IMR-90 (cell line): ENCODE results near the gene CNST. TPM values are rescaled to one million over a fixed set of nuclear protein-coding genes. Genes with fewer than 3 reads are reported as not detected.

Experiments
- ATAC-seq: fragments of 200-7000 bp; cut with Tn5 transposase; 2 replicates; pipeline ENCODE4 v1.9.1; 2020; ENCODE audit warnings: low read depth, mild to moderate bottlenecking, moderate library complexity
- BruUV-seq: library from RNA; stranded (reverse); fragments of 400-500 nt; replicated peaks from 2 replicates; lab custom pipeline; 2021; lab: Mats Ljungman, UMichigan
- CTCF ChIA-PET: fragments of 300-600 bp; formaldehyde crosslinking; extraction: SDS; loops from one replicate; lab custom pipeline; 2021; ENCODE audit warnings: antibody characterized with exemption; lab: Yijun Ruan, JAX
- POLR2A ChIA-PET: fragments of 300-600 bp; sonication (Branson Sonifier 250); formaldehyde crosslinking; loops from one replicate; lab custom pipeline; 2022; ENCODE audit warnings: antibody characterized with exemption; ENCODE audit not compliant: unreplicated experiment; lab: Charles Lee
- DNase-seq: peaks from one replicate; pipeline ENCODE4 v3.0.0; 2013
- H2AFZ ChIP-seq: replicated peaks from 2 replicates; pipeline ENCODE3; 2013; ENCODE audit warnings: low read length, mild to moderate bottlenecking; ENCODE audit not compliant: poor library complexity
- H2AK5ac ChIP-seq: 2 replicates; pipeline ENCODE4 v1.6.1; 2013; ENCODE audit warnings: low read depth, low read length, inconsistent platforms
- H2AK9ac ChIP-seq: replicated peaks from 2 replicates; pipeline ENCODE3; 2013; ENCODE audit warnings: mild to moderate bottlenecking, low read depth, low read length, moderate library complexity; ENCODE audit not compliant: poor library complexity
- H2BK120ac ChIP-seq: 2 replicates; pipeline ENCODE4 v1.6.1; 2013; ENCODE audit warnings: low read depth, low read length, inconsistent platforms
- H2BK15ac ChIP-seq: 3 replicates; pipeline ENCODE4 v1.6.1; 2013; ENCODE audit warnings: low read depth, low read length, inconsistent platforms
- H2BK20ac ChIP-seq: 2 replicates; pipeline ENCODE4 v1.6.1; 2013; ENCODE audit warnings: low read depth, mild to moderate bottlenecking, inconsistent platforms, low read length, moderate library complexity
- H2BK5ac ChIP-seq: 2 replicates; pipeline ENCODE4 v1.6.1; 2013; ENCODE audit warnings: mild to moderate bottlenecking, low read depth, low read length, inconsistent platforms; ENCODE audit not compliant: poor library complexity, severe bottlenecking
- H3K14ac ChIP-seq: replicated peaks from 2 replicates; pipeline ENCODE4 v1.6.1; 2013; ENCODE audit warnings: low read depth, low read length, inconsistent platforms
- H3K18ac ChIP-seq: 2 replicates; pipeline ENCODE4 v1.6.1; 2013; ENCODE audit warnings: low read depth, low read length, control low read depth
- H3K23ac ChIP-seq: 2 replicates; pipeline ENCODE4 v1.6.1; 2013; ENCODE audit warnings: low read depth, low read length, inconsistent platforms
- H3K27ac ChIP-seq: 2 replicates; pipeline ENCODE4 v1.5.1; 2013; ENCODE audit warnings: mild to moderate bottlenecking, control low read depth, low read length; ENCODE audit not compliant: insufficient read depth
- H3K27me3 ChIP-seq: 2 replicates; pipeline ENCODE4 v1.6.1; 2013; ENCODE audit warnings: low read length; ENCODE audit not compliant: control insufficient read depth, insufficient read depth
- H3K36me3 ChIP-seq: 2 replicates; pipeline ENCODE4 v1.6.1; 2013; ENCODE audit warnings: low read length, mixed read lengths; ENCODE audit not compliant: control insufficient read depth, insufficient read depth
- H3K4ac ChIP-seq: 2 replicates; pipeline ENCODE4 v1.6.1; 2013; ENCODE audit warnings: low read depth, low read length, inconsistent platforms
- H3K4me1 ChIP-seq: 2 replicates; pipeline ENCODE4 v1.6.1; 2013; ENCODE audit warnings: low read length, mixed read lengths; ENCODE audit not compliant: control insufficient read depth, insufficient read depth
- H3K4me2 ChIP-seq: 2 replicates; pipeline ENCODE4 v1.6.1; 2013; ENCODE audit warnings: low read depth, mild to moderate bottlenecking, control low read depth, low read length, moderate library complexity
- H3K4me3 ChIP-seq: 2 replicates; pipeline ENCODE4 v1.5.1; 2013; ENCODE audit warnings: low read depth, mild to moderate bottlenecking, control low read depth, low read length, moderate library complexity; ENCODE audit not compliant: insufficient read depth
- H3K56ac ChIP-seq: 2 replicates; pipeline ENCODE4 v1.6.1; 2013; ENCODE audit warnings: low read length, inconsistent platforms; ENCODE audit not compliant: insufficient read depth; ENCODE audit errors: extremely low read depth
- H3K79me1 ChIP-seq, 2 experiments: 2 replicates each; pipeline ENCODE4 v1.6.1; 2013; ENCODE audit warnings: low read length in 2 of 2, inconsistent platforms in 1 of 2, low read depth in 1 of 2
- H3K9ac ChIP-seq: 2 replicates; pipeline ENCODE4 v1.6.1; 2013; ENCODE audit warnings: low read depth, low read length, control low read depth
- H3K9me1 ChIP-seq: 2 replicates; pipeline ENCODE4 v1.6.1; 2013; ENCODE audit warnings: low read length, inconsistent platforms; ENCODE audit not compliant: insufficient read depth
- H3K9me3 ChIP-seq: 2 replicates; pipeline ENCODE4 v1.6.1; 2013; ENCODE audit warnings: low read length; ENCODE audit not compliant: control insufficient read depth, insufficient read depth
- H4K20me1 ChIP-seq: 2 replicates; pipeline ENCODE4 v1.6.1; 2013; ENCODE audit warnings: low read length, inconsistent platforms; ENCODE audit not compliant: insufficient read depth
- H4K5ac ChIP-seq: 2 replicates; pipeline ENCODE4 v1.6.1; 2013; ENCODE audit warnings: mild to moderate bottlenecking, low read depth, low read length, control low read depth
- H4K8ac ChIP-seq, 2 experiments: 2 replicates each; pipeline ENCODE4 v1.6.1; 2013; ENCODE audit warnings: low read depth in 2 of 2, low read length in 2 of 2, control low read depth in 1 of 2, inconsistent platforms in 1 of 2
- H4K91ac ChIP-seq: 2 replicates; pipeline ENCODE4 v1.6.1; 2013; ENCODE audit warnings: low read depth, low read length, inconsistent platforms; ENCODE audit not compliant: insufficient read depth
- FOS ChIP-seq: fragments of 150-350 bp; IDR thresholded peaks from 2 replicates; pipeline ENCODE4 v1.6.1; 2016; ENCODE audit warnings: low read depth, low read length
- WGBS, 2 experiments: methylation state at CpG; one replicate each; pipeline versions ENCODE4 v1.1.5 to v1.1.7; 2013; ENCODE audit warnings: missing lambda C conversion rate in 2 of 2; ENCODE audit not compliant: insufficient read length in 1 of 2; ENCODE audit errors: extremely low coverage in 2 of 2; 5-methylcytosine and 5-hydroxymethylcytosine counted together
- dilution Hi-C: fragments of 300-500 bp; cut with HindIII; formaldehyde crosslinking; loops from one replicate; pipeline ENCODE4 v1.14.3; 2018; ENCODE audit warnings: low sequenced_read_pairs; ENCODE audit not compliant: unreplicated experiment
- in situ Hi-C: fragments of 300-500 bp; cut with MboI; formaldehyde crosslinking; loops from 3 replicates; pipeline ENCODE4 v1.14.3; 2019; ENCODE audit warnings: low sequenced_read_pairs, inconsistent platforms, mixed read lengths
- intact Hi-C: fragments of 100-400 bp; cut with micrococcal nuclease; formaldehyde crosslinking; loops from 2 replicates; pipeline ENCODE4 v1.10.0; 2022
- polyA plus RNA-seq, 3 experiments: library from polyadenylated mRNA; depleted of rRNA; stranded (reverse); fragments of >200 nt; gene quantifications; 2 replicates each; pipeline ENCODE4 v1.2.3, GENCODE V29; 2012; ENCODE audit warnings: low replicate concordance in 1 of 3
- total RNA-seq: library from RNA; depleted of rRNA; stranded (reverse); fragments of >200 nt; gene quantifications from 2 replicates; pipeline ENCODE4 v1.2.3, GENCODE V29; 2012

The CNST gene
- total and polyA plus RNA-seq, 2 of the 4 experiments (the other 2 are of a cell fraction): 15.4 to 25.5 TPM

- H3K27me3 ChIP-seq: no peaks in the 10 kb centered on the region
- H4K20me1 ChIP-seq: no peaks in the 10 kb centered on the region
- peak overlapping the region; percentile 70; the same call in 1 of the 2 replicates for H4K5ac ChIP-seq
- H3K56ac ChIP-seq: no peak overlapping the region
- H3K18ac ChIP-seq: peak overlapping the region; percentile 92
- dilution Hi-C loops: no loop called here
- H3K27ac ChIP-seq: peak overlapping the region; percentile 82; the same call in 1 of the 2 replicates
- H3K79me1 ChIP-seq: peaks cover 16 to 54% of the 10 kb centered on the region in 2 experiments
- no peak overlapping the region for H2AFZ ChIP-seq
- H2BK120ac ChIP-seq: peak overlapping the region; percentile 81
- CTCF ChIA-PET: no interaction called here
- POLR2A ChIA-PET: no interaction called here
- ATAC-seq (no peak), DNase-seq (no peak)
- H3K4me2 ChIP-seq: no peak overlapping the region
- peak overlapping the region in 1 of 2 experiments; percentile 82; a peak in 2 of 4 replicates for H4K8ac ChIP-seq
- H2AK5ac ChIP-seq: peak overlapping the region; percentile 55
- H3K9me3 ChIP-seq: peaks cover 2% of the 10 kb centered on the region; the same call in 1 of the 2 replicates
- H2BK20ac ChIP-seq: peak overlapping the region; percentile 96
- H3K36me3 ChIP-seq: peaks cover 4% of the 10 kb centered on the region
- intact Hi-C loops: loop anchor here (2.0 kb wide), 1 partner anchor 25 kb away; the partner anchor contains the start of genes CNST and TFB2M
- H2BK5ac ChIP-seq: peak overlapping the region; percentile 99
- H2AK9ac ChIP-seq: no peak overlapping the region
- H3K9me1 ChIP-seq: peaks cover 12% of the 10 kb centered on the region
- WGBS, 2 experiments: 100% methylated on average over 7 of the region's 13 CpGs; no CpG with 5 or more reads in 1 of the 2 experiments
- peak overlapping the region; percentile 97; the same call in 2 of the 3 replicates for H2BK15ac ChIP-seq
- peak overlapping the region; percentile 67 for H4K91ac ChIP-seq
- 0 out of 2 replicates have a peak overlapping the region, but pooled peaks have one; percentile 2 for H3K23ac ChIP-seq
- H3K4me1 ChIP-seq: peaks cover 12% of the 10 kb centered on the region
- H3K4me3 ChIP-seq: no peak overlapping the region
- H3K14ac ChIP-seq: peak overlapping the region; percentile 5; the same call in 1 of the 2 replicates
- BruUV-seq: no TSS peak
- no peak overlapping the region for H3K9ac ChIP-seq
- H3K4ac ChIP-seq: peak overlapping the region; percentile 77
- in situ Hi-C loops: no loop called here
- no peak for TF ChIP-seq FOS
Observed at GRCh38 chr1:246591958-246592357, 25.7 kb downstream of the CNST start.
